NCI-H2081 treated with DMSO at 0.1 percent for 48 hours (cell line): ENCODE measurements around the gene CKAP5.

Experiments used
- DNase-seq: peaks from one replicate; lab custom pipeline; 2025; lab: John Stamatoyannopoulos, UW

Gene CKAP5

DNA sequence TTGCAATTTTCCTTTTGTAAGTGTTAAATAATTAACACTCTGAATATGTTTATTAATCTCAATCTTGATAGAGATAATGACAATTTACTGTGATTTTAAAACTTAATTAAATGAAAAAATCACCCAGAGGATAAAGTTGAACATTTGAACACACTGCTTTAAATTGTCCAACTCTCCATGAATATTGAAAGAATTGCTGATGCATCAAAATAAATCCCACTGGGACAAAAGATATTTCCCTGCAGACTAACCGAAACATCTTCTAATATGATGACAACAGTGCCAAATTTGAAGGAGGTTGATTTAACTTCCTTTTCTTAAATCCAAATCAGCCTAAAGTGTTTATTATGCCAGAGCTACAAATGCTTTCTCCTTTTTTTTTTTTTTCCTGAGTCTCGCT lies 79.4 kb downstream of the CKAP5 start:
- DNase-seq: no peak

DNA sequence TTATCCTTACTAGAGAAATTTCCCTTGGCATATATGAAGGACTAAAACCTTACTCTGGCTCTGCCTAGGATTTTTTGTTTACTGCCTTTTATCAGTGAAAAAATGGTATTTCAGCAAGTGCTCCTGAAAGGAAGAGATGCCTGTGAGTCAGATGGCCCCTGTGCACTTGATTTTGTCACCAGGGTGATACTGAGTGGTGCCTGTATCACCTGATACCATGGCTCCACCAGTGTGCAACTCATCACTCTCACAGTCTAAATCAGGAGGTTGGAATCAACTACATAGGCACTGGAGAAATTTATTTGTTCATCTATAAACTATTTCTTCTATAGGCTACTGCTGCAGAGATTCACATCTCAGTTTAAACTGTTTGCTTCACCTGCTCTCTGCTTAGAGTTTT lies 83.8 kb downstream of the CKAP5 start:
- no peak for DNase-seq

DNA sequence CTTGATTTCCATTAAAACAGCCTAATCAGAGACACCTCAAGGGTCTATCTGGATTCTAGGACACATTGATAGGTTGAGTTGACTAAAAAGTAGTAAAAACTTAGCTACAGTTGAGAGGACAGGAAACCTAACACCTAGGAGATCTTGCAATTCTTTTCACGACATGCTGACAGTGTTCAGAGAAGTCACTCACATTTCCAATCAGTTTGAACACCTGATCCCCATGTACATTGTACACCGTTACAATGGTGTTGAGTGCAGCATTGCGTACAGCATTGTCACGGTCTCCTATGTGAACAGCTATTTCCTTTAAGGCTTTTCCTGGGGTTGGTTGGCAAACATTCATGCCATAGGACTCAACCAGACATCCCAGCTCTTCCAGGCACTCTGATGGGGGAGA lies 84.3 kb downstream of the CKAP5 start:
- no peak for DNase-seq

DNA sequence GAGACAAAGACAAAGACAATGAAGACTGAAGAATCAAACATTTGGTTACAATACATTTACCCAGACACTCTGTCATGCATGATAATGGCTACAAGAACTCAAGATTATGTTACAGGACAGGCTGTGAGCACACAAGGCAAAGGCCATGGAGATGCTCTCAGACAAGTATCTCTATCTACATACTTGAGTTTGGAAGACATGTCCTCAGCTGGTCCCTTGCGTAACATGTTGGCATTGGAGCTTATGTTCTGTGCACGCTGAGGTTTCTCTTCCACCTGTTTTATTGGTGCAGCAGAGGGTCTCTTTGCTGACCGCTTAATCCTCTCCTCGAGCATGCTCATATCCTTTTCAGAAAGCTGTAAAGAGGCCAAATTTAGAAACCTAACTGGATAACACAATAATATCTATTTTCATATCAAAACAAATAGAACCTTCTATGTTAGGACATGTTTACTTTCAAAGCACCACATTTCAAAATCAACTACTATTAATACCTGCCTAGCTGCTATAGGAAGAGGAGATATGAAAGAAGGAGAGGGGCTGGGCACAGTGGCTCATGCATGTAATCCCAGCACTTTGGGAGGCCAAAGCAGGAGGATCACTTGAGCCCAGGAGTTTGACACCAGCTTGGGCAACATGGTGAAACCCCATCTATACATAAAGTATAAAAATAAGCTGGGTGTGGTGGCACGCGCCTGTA lies 85.5 kb downstream of the CKAP5 start:
- no peak for DNase-seq

DNA sequence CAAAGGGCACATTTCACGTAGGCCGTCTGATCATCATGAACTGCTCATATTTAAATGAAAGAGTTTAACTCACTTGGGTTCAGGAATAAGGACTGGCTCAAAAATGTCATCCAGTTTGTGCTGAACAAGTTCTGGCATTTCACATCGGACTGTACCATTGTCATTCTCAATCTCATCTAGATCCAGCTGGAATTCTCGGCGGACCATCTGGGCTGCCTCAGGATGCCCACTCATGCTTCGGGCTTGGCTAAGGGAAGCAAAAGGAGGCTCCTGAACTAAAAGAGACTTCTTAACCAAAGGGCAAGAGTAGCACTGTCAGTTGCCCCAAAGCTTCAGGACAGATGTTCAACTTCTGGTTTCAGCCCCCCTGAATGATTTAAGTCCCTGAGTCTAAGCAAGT lies 86.9 kb downstream of the CKAP5 start:
- DNase-seq: no peak

DNA sequence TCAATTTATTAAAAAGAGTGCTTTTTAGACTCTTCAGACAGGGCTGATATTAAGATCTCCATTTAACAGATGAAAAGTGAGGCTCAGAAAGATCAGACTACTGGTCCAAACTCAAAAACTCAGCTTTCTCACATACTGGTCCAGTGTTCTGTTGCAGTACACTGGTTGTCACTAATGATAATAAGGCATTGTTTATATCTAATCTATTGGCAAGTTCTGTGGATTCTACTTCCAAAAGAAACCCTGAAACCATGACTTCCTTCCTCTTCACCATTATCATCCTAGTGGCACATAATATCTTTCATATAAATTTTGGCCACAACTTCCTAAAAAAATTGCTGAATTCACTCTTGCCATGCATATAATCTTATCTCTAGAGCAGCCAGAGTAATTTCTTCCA lies 90.1 kb downstream of the CKAP5 start:
- no peak for DNase-seq

DNA sequence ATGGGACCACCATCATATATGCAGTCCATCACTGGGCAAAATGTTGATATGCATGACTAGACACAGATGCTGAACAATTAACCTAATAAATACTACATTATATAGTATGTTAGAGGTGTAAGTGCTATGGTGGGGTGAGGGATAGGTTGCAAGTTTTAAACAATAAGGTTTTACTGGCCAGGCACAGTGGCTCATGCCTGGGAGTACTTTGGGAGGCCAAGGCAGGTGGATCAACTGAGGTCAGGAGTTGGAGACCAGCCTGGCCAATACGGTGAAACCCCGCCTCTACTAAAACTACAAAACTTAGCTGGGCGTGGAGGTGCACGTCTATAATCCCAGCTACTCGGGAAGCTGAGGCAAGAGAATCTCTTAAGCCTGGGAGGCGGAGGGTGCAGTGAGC lies 98.9 kb downstream of the CKAP5 start:
- DNase-seq: no peak

DNA sequence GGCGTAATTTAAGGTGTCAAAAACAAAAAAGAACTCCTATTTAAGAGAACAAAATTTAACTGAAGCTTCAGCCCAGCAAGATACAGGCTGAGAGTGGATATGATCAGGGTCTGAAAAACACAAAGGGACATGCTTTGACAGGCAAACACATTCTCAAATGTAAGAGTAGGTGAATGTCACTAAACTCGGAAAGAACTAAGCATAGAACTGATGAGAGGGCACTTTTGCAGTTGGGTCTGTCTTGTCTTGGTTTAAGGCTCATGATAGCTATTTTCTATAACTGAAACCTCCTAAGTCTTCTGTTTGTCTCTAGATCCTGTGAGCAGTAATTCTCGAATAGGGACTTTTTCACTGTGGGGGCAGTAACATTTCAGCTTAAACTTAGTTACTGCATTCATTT lies 100.1 kb downstream of the CKAP5 start:
- DNase-seq: no peak

GRCh38 chr11:46745328-46745727 lies 100.8 kb downstream of the CKAP5 start:
- no peak for DNase-seq

DNA sequence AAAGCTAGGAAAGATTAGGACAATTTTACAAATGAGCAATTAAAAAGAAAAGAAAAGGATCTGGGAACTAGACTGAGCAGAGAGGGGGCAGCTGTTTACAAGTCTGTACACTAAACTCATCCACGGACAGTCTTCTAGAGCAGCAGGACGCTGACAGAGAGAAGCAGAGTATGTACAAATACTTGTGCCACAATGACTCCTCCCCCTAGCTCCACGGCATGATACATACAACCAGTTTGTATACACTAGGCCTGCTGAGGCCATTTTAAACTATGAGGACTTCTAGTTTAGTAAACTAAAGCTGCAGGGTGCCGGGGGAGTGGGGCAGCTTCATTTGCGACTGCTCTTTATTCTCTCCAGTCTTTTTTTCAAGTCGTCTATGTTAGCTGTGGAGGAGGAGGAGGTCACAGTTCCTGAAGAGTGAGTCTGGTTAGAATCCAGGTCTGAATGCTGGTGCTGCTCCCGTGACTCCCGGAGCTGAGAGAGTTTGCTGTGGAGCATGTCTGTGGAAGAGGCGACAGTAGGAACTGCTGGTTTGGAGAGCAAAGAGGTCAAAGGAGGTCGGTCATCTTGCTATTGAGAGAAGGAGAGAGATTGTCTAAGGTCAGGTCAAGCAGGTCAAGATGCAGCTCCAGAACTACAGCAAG lies 102.3 kb downstream of the CKAP5 start:
- DNase-seq: no peak

- DNase-seq: no peak
These were observed 103.0 kb downstream of the CKAP5 start for GRCh38 chr11:46743043-46743442.

- DNase-seq: no peak
These were observed 104.2 kb downstream of the CKAP5 start for GRCh38 chr11:46741600-46742484.

- DNase-seq: no peak
These were observed 107.2 kb downstream of the CKAP5 start for GRCh38 chr11:46738887-46739286.

- DNase-seq: no peak
These were observed 108.4 kb downstream of the CKAP5 start for GRCh38 chr11:46737699-46738098.

- DNase-seq: no peak
These were observed 109.5 kb downstream of the CKAP5 start for GRCh38 chr11:46736615-46737014.

DNA sequence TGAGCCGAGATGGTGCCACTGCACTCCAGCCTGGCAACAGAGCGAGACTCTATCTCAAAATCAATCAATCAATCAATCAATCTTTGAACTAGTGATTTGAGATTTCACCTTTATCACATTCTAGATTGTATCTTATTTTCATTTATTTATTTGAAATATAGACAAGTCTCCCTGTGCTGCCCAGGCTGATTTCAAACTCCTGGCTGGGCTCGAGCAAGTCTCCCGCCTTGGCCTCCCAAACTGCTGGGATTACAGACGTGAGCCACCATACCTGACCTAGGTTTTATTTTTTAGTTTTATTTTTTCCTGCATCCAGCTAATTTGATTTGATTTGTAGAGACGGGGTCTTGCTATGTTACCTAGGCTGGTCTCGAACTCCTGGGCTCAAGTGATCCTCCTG lies 109.9 kb downstream of the CKAP5 start:
- DNase-seq: no peak

DNA sequence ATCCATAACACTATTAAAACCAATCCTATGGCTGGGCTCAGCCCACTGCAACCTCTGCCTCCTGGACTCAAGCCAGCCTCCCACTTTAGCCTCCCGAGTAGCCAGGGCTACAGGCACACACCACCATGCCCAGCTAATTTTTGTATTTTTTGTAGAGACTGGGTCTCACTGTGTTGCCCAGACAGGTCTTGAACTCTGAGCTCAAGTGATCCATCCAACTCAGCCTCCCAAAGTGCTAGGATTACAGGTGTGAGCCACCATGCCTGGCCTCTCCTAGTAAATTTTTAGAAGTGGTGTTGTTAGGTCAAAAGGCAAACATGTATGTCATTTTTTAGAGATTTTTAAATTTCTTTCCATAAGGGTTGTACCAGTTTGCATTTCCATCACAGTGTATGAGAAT lies 112.8 kb downstream of the CKAP5 start:
- DNase-seq: no peak

DNA sequence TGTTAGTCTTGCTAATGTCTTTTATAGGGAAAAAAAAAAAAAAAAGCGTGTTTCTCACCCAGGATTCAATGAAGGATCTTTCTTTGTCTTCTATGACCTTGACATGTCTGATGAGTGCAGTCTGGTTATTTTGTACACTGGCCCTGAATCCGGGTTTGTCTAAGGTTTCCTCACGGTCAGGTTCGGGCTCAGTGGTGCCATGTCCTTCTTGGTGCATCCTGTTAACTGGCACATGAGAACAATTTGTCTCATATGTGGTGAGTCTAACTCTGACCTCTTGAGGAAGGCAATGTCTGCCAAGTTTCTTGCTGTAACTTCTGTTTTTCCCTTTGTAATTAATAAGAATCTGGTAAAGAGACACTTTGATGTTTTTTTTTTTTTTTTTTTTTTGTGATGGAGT lies 114.5 kb downstream of the CKAP5 start:
- DNase-seq: no peak

GRCh38 chr11:46729110-46730027 lies 116.7 kb downstream of the CKAP5 start:
- no peak for DNase-seq

DNA sequence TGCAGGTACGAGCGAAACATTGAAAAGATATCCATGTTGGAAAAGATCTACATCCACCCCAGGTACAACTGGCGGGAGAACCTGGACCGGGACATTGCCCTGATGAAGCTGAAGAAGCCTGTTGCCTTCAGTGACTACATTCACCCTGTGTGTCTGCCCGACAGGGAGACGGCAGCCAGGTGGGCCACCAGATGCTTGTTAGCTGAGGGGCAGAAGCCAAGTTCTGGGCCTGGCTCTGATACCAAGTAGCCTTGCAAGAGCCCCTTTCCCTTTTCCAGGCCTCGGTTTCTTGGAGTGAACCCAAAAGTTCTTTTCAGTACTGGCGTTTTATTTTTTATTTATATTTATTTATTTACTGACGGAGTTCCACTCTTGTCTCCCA lies 117.4 kb downstream of the CKAP5 start:
- no peak for DNase-seq

GRCh38 chr11:46727952-46728658 lies 118.0 kb downstream of the CKAP5 start:
- DNase-seq: no peak
